ENCODE data around the gene CDH4.

The CDH4 gene

DNA sequence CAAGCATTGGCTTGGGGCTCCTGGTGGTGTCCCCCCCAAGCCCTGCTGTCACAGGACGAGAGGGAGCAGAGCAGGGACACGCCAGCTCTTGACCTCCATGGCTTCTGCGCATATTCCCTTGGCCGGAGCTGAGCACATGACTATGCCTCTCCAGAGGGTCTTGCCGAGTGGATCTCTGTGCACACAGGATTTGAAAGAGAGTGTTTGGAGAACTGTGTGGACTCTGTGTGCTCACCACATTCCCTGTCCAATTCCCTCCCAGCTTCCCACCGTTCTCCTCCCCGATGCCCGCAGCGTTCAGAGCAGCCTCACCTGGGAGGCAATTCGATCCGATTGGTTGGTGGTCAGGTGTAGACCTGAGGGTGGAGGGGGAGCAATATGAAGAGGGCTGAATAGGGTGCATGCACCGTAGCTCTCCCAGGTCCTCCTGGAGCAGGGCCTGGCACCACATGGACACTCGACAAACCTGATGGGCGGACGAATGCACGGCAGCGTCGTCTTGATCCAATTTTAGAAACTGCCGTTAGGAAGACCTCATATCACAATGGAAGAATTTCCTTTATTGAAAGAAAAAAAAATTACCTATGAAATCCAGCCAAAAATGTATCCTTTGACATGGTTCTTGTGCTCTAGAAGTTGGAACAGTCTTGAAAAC is 287.8 kb downstream of the CDH4 start:
- DNase-seq = no peak

DNA sequence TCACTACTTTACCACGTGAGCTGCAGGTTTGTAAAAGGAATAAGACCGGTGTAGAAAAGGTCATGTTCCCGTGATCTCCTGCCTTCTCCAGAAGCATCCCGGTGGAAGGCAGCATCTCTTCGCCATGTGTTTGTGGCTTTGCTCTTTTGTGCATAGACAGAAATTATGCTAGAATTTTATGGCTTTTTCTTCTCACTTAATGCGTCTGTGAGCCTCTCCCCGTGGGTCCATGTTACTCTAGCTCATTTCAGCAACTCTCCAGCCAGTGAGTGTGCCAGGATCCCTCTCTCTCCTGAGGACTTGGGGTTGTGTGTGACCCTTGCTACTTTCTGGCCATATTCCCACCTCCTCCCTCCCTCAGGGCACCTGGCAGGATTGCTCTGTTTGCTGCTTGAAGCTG is 289.5 kb downstream of the CDH4 start:
- DNase-seq = no peak

DNA sequence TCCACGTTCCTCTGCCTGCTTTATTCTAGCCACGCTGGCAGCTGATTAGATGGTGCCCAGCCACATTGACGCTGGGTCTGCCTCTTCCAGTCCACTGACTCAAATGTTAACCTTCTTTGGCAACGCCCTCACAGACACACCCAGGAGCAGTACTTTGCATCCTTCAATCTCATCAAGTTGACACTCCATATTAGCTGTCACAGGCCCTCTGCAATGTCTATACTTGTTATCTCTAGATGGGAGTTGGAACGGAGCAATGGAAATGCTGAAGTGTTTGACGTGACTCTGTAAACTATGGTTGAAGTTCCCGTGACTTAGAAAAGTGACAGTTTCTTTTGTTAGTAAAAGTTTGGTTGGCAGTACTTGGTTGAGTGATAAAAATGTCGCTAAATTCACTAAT is 291.0 kb downstream of the CDH4 start:
- no peak for DNase-seq

DNA sequence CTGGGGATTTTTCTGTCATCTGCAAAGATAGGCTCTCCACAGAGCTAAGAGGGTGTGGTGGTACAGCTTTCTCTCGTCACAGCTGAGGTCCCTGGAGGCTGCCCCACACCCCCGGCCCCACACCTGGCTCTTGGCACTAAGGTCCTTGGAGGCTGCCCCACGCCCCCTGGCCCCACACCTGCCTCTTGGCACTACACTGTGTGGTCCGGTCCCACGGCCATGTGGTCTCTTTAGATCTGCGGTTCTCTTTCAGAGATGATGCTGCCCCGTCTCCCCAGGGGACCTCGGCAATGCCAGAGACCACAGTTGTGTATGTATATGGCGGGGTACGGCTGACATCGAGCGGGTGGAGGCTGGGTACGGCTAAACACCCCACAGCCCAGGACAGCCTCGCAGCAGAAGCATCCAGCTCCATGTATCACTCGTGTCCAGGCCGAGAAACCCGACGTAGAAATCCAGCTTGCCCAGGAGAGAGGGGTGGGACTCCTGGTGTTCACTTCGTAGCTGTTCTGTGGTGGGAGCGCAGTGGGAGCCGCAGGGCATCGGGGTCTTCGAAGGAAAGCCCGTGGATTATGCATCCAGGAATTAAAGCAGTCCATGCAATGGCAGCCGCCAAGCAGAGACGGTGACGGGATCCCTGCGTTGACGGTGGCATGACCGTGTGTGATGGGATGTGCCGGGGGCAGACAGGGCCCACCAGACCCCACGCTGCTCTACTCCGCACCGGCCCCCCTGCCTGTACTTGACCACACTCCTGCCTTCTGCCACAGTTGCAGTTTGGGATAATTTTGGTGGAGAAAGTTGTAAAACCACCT is 292.1 kb downstream of the CDH4 start:
- no peak for DNase-seq

DNA sequence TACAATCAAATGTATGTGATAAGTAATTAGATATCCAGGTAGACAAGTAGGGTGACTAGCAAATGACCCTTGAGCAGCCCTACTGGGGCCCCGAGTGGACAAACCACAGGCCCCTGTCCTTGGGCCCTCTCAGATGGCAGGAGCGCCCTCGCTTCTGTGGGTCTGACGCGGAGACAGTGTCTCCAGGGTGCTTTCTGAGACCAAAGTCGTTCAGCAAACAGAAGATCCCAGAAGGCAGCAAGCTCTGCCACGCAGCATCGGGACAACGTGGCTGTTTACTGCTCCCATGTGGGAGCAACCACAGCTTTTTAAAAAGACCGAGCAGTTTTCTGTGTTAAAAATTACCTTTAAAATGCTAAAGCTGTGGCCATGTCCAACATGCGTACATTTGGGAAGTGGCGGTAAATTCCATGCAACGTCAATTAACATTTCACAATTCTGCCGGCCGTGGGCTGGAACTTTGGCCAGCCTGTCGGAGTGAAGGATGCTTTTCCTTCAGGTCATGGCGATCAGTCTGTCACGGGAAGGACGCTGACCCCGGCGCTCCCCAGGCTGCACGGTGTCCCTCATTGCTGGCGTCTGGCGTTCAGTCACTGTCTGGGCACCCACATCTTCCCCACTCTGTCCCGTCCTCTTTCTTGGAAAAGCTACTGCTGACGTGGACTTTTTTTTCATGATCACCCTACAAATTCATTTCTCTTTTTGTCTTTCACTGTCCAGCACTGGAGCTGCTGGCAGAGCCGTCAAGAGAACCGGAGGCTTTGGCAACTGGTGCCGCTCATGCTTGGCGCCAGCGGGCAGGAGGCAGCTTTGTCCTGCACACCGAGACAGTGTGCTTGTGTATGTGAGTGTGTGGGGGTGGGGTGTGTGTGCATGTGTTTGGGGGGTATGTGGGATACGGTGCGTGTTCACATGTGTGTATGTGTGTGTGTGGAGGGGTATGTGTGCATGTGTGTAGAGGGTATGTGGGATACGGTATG is 293.1 kb downstream of the CDH4 start:
- no peak for DNase-seq

DNA sequence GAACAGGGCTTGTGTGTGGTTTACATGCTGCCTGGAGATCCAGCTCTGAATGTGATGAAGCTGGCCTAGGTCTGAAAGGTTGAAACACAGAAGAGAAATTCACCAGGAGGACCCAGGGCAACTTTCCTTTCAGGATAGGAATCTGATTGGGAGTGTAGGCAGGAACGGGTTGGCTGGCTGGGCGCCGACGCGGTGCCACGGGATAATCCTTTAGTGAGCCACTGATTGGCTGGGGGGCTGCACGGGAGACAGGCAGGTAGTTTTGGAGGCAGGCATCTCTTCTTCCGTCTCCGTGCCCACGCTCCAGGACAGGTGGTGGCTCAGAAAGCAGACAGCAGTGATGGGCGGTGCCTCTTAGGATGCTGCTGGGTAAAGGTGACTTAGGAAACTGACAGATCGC is 294.6 kb downstream of the CDH4 start:
- DNase-seq = no peak

DNA sequence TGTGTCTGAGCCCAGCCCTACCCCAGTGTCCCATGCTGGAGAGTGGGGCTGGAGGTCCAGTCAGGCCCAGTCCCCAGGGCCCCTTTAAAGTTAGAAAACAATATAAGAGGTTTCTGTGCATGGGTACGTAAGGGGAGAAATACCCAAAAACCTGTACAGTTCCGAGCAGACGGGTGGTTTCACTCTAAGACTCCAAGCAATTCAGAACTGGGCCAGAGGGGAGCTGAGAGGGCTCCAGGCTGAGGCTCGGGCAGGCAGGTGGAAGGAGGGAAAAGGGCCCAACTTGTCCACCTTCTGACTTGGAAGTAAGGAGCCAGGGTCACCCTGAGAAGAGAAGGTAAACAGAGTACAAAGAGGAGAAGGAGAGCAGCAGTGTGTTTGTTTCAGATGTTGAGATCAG is 296.0 kb downstream of the CDH4 start:
- DNase-seq = no peak

DNA sequence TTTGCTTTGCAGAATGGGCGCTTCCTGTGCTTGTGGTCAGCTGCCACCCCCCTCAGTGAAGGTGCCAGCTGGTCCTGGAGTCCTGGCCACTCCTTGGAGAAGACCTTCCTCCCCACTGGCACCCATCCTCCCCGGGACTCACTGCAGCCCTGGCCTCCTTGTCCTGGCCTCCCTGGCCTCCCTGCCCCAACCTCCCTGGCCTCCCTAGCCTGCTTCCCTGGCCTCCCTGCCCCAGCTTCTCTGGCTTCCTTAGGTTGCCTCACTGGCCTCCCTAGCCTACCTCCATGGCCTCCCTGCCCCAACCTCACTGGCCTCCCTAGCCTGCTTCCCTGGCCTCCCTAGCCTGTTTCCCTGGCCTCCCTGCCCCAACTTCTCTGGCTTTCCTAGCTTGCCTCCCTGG is 297.8 kb downstream of the CDH4 start:
- no peak for DNase-seq

DNA sequence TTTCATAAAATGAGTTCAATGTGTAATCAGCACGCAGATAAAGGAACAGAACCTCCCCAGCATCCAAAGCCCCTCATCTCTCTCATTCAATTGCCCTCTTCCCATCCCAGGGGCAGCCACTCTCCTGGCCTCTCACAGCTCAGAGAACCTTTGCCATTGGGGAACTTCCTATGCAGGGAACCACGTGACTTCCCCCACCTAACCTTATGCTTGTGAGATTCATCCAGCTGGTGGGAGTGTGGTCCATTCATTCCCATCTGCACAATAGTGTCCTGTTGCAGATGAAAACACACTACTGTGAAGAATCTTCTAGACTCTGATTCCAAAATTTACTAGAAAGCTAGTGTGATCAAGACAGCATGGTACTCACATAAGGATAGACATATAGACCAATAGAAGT is 299.3 kb downstream of the CDH4 start:
- no peak for DNase-seq

DNA sequence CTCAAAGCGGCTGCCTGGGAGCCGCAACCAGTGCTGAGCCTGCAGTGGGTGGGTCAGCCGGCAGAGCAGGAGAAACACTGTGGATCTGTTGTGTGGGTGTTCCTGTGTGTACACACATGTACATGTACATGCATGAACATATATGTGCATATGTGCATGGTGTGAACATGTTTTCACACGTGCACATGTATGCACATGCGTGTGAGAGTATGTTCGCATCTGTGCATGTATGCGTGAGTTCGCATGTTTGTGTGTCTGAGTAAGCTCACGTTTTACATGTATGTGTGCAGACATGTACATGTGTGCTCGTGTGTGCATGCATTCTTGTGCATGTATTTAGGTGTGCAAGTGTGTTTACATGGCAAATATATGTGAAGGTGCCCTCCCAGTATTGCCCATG is 302.6 kb downstream of the CDH4 start:
- no peak for DNase-seq

DNA sequence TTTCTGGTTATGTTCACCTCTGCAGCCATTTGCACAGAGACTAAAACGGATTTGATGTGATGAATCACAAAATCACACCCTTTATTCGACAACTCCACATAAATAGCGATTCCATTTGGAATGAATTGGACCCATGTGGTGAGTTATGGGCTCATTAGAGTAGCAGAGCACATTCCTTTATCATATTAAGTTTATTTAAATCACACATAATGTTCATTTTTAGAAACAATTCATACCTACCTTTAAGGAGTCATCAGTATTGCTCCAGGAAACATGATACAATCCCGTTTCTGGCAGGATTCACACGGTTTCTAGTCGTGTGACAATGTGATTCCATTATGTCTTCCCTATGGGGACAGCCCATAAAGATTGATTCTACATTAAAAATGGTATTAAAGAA is 303.5 kb downstream of the CDH4 start:
- peak; percentile 44 for DNase-seq

DNA sequence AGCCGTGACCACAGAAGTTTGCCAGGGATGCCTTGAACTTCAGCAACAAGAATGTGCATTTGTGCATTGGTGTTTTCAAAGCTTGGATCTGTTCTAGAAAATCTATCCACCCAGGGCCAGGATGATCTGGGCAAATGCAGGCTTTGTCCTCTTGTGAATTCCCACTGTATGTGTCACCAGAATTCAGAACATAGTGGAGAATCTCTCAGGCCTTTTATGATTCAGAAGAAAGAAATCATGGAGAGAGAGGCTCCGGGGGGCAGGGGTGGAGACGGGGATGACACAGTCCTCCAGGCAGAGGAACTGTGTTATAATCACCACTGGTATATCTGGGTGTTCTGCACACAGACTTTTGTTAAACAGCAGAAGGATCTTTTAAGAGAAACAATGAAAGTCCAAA is 304.1 kb downstream of the CDH4 start:
- peak; percentile 96 for DNase-seq

DNA sequence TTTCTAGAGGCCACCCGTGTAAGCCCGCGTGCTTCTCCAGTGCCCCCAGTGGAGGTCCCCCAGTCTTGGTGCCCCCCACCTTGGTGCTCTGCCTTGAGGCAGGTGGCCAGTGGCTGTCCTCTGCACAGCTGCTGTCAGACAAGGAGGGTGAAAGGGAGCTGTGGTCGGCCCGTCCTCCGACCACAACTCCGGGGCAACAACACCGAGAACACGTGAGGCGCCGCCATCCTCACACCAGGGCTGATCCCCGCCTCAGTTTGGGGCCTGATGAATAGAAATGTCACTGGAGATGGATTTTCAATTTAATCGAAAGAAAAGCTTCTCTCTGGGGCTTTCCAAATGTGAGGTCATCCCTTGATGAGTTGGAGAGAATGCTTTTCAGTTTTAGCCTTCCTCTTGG is 304.6 kb downstream of the CDH4 start:
- DNase-seq = no peak

DNA sequence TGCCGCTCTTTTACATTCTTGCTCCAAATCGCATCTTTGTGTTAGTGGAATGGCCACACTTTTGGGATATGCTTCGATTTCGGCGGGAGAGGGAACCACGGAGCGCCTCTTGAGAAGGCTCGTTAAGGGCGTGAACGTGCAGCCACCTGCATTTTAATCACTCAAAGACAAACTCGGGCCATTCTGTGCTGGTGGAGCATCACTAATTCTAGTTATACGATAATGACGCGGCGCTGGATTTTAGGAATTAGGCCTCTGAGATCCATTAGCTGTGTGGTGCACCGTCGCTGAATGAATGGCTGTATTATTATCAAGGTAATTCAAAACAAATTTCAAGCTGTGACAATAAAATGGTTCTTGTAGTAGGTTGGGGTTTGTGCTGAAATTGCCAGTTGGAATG is 305.6 kb downstream of the CDH4 start:
- DNase-seq = no peak

DNA sequence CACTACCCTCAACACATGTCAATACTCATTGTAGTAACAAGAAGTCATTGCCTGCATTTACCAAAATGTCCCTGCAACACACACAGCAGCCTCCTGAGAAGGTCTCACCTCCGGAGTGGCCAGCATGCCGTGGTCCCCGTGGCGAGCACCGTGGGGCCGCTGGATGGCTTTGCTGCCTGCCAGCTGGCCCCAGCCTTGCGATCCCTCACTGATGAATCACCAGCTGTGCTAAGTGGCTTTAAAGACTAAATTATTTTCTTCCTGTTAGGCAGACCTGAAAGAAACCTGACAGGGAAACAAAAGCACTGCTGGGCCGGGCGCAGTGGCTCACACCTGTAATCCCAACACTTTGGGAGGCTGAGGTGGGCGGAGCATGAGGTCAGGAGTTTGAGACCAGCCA is 306.7 kb downstream of the CDH4 start:
- peak; percentile 34 for DNase-seq

DNA sequence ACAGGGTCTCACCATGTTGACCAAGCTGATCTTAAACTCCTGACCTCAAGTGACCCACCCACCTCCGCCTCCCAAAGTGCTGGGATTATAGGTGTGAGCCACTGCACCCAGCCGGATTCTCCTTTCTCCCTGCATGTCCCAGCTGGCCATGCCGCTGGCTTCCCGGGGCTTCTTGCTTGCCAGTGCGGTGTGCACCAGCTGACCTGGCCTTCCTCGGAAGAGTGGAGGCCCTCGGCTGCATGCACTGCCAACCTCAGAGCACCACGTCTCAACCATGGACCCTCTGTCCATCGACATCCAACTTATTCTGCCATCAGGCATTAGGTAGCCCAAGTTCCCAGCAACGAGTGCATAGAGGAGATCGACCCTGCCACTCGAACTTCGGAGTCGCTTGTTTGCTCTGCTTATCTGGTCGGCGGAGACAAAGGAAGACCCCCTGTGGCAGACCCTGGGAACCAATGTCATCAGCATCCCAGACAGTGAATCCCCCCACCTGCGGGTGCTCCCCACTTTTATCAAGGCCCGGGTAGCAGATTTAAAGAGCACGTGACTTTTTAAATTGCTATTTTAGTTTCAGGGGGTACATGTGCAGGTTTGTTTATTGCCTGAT is 307.8 kb downstream of the CDH4 start:
- no peak for DNase-seq

DNA sequence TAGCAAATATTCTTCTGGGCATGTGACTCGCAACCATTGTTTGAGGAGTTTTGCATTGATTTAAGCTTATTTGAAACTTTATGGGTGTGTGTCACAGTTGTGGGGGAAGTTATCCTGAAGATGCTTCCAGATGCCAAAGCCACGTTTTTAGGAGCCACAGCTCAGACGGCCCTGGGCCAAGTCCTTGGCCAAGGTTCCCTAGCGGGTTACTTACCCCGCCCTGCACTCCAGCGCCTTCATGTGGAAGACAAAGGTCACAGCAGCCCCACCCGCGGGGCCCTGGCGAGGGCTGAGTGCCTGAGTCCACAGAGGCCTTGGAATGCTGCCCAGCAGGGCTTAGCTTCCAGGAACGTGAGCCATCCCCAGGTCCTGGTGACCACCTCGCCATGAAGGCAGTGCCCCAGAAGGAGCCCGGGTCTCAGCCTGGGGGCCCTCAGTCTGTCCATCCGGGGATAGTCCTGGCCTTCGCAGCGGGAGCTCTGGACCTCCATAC is 308.3 kb downstream of the CDH4 start:
- peak; percentile 76 for DNase-seq

DNA sequence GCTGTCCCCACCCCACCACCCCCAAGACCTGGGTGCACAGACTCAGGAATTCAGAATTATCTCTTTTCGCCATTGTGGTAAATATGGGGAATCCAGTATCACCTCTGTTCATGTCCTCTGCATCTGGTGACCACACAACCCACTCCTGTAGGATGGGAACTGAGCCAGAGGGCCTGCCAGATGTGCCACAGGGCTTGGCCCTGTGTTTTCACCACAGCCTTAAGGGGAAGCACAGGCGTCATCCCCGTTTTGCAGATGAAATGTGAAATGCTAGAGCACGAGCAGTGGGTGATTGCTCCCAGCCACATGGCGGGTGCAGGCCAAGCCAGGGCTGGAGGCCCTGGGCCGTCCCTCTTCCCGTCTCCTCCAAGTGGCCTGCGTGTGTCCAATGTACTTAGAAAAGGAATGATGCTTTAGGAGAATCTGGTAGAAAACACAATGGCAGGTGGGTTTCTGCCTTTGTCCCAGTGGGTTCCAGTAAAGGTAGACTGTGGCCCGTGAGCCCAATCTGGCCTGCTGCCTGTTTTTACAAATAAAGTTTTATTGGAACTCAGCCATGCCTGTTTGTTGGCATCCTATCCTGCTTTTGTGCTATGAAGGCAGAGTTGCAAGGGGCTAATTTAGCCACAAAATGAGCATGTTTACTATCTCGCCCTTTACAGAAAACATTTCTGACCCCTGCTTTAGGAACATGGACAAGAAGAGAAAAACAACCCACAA is 309.2 kb downstream of the CDH4 start:
- DNase-seq = peak; percentile 30

DNA sequence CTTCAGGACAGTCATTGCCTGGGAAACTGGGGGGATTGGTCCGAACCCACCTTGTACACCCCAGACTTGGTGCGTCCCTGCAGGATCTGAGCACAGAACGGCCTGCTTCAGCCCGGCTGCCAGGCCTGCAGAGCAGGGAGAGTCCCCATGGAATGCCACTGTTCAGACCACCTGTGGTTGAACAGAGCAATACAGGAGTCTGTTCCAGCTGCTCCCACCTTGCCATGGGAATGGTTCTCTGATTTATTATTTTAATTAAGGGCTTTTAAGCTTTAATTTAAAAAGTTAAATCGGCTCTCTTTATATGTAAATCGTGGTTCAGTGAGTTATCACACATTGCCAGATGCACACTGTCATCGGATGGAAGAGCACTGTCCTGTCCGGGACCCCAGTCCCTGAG is 310.4 kb downstream of the CDH4 start:
- no peak for DNase-seq

DNA sequence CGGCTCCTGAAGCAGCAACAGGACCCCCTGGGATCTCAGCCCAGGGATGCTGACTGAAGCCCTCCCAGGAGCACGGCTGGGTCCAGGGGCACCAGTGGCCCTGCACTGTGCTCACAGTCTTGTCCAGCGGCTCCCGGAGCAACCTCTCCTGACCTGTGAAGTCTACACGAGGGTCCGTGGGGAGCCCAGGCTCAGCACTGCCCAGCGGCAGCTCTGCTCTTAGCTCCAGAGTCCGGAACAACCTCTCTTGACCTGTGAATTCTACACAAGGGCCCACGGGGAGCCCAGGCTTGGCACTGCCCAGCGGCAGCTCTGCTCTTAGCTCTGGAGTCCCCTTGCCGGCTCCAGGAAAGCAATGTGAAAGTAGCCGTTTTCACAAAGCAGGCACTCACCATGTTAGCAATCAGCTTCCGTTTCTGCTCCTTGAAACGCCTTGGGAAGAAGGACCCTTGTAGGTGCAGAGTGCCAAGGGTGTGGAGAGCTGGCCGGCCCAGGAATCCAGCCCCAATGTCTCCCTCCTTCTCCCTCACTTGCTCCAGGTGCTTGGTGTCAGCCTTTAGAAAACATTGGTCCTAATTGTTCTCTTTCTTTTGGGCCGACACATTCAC is 310.9 kb downstream of the CDH4 start:
- no peak for DNase-seq

DNA sequence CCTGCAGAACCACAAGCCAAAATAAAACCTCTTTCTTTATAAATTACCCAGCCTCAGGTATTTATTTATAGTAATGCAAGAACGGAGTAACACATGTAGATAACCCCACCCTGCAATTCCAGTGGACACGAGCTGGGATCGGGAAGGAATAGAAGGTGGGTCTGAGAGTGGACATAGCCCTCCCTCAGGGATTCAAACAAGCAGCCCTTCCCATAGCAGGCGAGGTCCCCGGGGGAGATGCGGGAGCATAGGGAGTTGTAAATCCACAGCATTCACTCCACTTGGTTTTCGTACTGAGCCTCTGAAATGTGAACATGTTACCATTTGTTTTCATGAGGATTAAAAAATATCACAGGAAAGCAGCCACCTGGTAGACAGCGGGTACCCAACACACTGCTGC is 312.6 kb downstream of the CDH4 start:
- DNase-seq = no peak

DNA sequence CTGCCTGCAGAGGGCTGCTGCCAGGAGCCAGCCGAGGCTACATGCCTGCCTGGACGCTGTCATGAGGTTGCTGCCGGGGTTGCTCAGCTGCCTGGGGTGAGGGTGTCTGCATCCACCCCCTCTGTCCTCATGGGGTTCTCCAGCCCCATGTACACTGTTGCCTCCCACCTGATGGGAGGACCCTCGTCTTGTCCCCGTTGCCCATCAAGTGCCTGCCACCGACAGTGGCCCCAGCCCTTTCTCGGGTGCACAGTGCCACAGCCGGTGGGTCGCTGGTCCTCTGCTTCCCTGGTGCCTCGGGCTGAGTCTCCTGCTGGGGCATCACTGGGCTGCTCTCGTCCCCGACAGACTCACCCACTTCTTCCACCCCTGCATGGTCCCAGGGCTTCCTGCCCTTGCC is 313.7 kb downstream of the CDH4 start:
- no peak for DNase-seq
